ENCODE results near the gene TNFRSF25. TPM values are rescaled to one million over a fixed set of nuclear protein-coding genes. Genes with fewer than 3 reads are reported as not detected.
"Not testable (repeated sequence)": the region's sequence is repeated elsewhere in the genome, so short reads cannot be mapped to it uniquely, and the experiment has no call there.

The TNFRSF25 gene
- total RNA-seq, 1 donor, result 60.7 TPM

- H3K4me3 ChIP-seq (ENCODE audit: low read length), result no peak overlapping the region
- no peaks in the 10 kb centered on the region for H3K9me3 ChIP-seq (ENCODE audit: low read depth, low read length)
- H3K4me1 ChIP-seq (ENCODE audit: insufficient read depth, low read length), result no peaks in the 10 kb centered on the region
- peaks cover 4% of the 10 kb centered on the region for H3K27me3 ChIP-seq (ENCODE audit: insufficient read depth, low read length)
Measured at GRCh38 chr1:6496365-6496721, 30.4 kb upstream of the TNFRSF25 start.

GRCh38 chr1:6495540-6496364, 29.8 kb upstream of the TNFRSF25 start:
- H3K4me3 ChIP-seq (ENCODE audit: low read length), result no peak overlapping the region
- H3K27me3 ChIP-seq (ENCODE audit: insufficient read depth, low read length), result peaks cover 4% of the 10 kb centered on the region
- H3K9me3 ChIP-seq (ENCODE audit: low read depth, low read length), result no peaks in the 10 kb centered on the region
- H3K4me1 ChIP-seq (ENCODE audit: insufficient read depth, low read length), result peaks cover 5% of the 10 kb centered on the region

GRCh38 chr1:6495041-6495441, 29.1 kb upstream of the TNFRSF25 start:
- H3K27me3 ChIP-seq (ENCODE audit: insufficient read depth, low read length), result peaks cover 6% of the 10 kb centered on the region
- no peaks in the 10 kb centered on the region for H3K9me3 ChIP-seq (ENCODE audit: low read depth, low read length)
- no peak overlapping the region for H3K4me3 ChIP-seq (ENCODE audit: low read length)
- peaks cover 5% of the 10 kb centered on the region for H3K4me1 ChIP-seq (ENCODE audit: insufficient read depth, low read length)

- Histone ChIP-seq H3K9me3 (ENCODE audit: low read depth, low read length) (no peaks in the 10 kb centered on the region), H3K4me1 (ENCODE audit: insufficient read depth, low read length) (peaks cover 5% of the 10 kb centered on the region), H3K27me3 (ENCODE audit: insufficient read depth, low read length) (peaks cover 7% of the 10 kb centered on the region), H3K4me3 (ENCODE audit: low read length) (no peak overlapping the region)
Measured at GRCh38 chr1:6494627-6495026, 28.7 kb upstream of the TNFRSF25 start.

- H3K4me3 ChIP-seq (ENCODE audit: low read length); H3K4me1 ChIP-seq (ENCODE audit: insufficient read depth, low read length); H3K27me3 ChIP-seq (ENCODE audit: insufficient read depth, low read length); H3K9me3 ChIP-seq (ENCODE audit: low read depth, low read length): not testable (repeated sequence)
Measured at GRCh38 chr1:6493834-6494223, 27.9 kb upstream of the TNFRSF25 start.

- no peaks in the 10 kb centered on the region for H3K9me3 ChIP-seq (ENCODE audit: low read depth, low read length)
- H3K27me3 ChIP-seq (ENCODE audit: insufficient read depth, low read length), result peaks cover 2% of the 10 kb centered on the region
- peaks cover 5% of the 10 kb centered on the region for H3K4me1 ChIP-seq (ENCODE audit: insufficient read depth, low read length)
- H3K4me3 ChIP-seq (ENCODE audit: low read length), result no peak overlapping the region
Measured at GRCh38 chr1:6491966-6492365, 26.0 kb upstream of the TNFRSF25 start.

GRCh38 chr1:6491480-6491962, 25.5 kb upstream of the TNFRSF25 start, which contains the start of gene PLEKHG5:
PLEKHG5 (minus strand) TSS chr1:6491667; CDS start chr1:6477571, 14,096 bp downstream.
- Histone ChIP-seq H3K9me3 (ENCODE audit: low read depth, low read length) (no peaks in the 10 kb centered on the region), H3K27me3 (ENCODE audit: insufficient read depth, low read length) (peaks cover 2% of the 10 kb centered on the region), H3K4me1 (ENCODE audit: insufficient read depth, low read length) (peaks cover 5% of the 10 kb centered on the region), H3K4me3 (ENCODE audit: low read length) (peak within 1 kb of the TSS; percentile 30)

GRCh38 chr1:6491081-6491449, 25.1 kb upstream of the TNFRSF25 start:
- H3K27me3 ChIP-seq (ENCODE audit: insufficient read depth, low read length), result peaks cover 6% of the 10 kb centered on the region
- H3K9me3 ChIP-seq (ENCODE audit: low read depth, low read length), result no peaks in the 10 kb centered on the region
- H3K4me3 ChIP-seq (ENCODE audit: low read length), result peak overlapping the region; percentile 30
- H3K4me1 ChIP-seq (ENCODE audit: insufficient read depth, low read length), result peaks cover 10% of the 10 kb centered on the region

GRCh38 chr1:6490181-6491080, 24.5 kb upstream of the TNFRSF25 start:
- Histone ChIP-seq H3K4me1 (ENCODE audit: insufficient read depth, low read length) (peaks cover 10% of the 10 kb centered on the region), H3K4me3 (ENCODE audit: low read length) (peak overlapping the region; percentile 30)

GRCh38 chr1:6489799-6490180, 23.8 kb upstream of the TNFRSF25 start:
- Histone ChIP-seq H3K27me3 (ENCODE audit: insufficient read depth, low read length) (peaks cover 10% of the 10 kb centered on the region), H3K4me1 (ENCODE audit: insufficient read depth, low read length) (peaks cover 10% of the 10 kb centered on the region), H3K9me3 (ENCODE audit: low read depth, low read length) (no peaks in the 10 kb centered on the region), H3K4me3 (ENCODE audit: low read length) (peak overlapping the region; percentile 30)

More at GRCh38 chr1:6490181-6491080, 24.5 kb upstream of the TNFRSF25 start:
- Histone ChIP-seq H3K9me3 (ENCODE audit: low read depth, low read length) (no peaks in the 10 kb centered on the region), H3K27me3 (ENCODE audit: insufficient read depth, low read length) (peaks cover 8% of the 10 kb centered on the region)

GRCh38 chr1:6489383-6489765, 23.4 kb upstream of the TNFRSF25 start:
- Histone ChIP-seq H3K4me1 (ENCODE audit: insufficient read depth, low read length) (peaks cover 10% of the 10 kb centered on the region), H3K4me3 (ENCODE audit: low read length) (no peak overlapping the region), H3K9me3 (ENCODE audit: low read depth, low read length) (no peaks in the 10 kb centered on the region), H3K27me3 (ENCODE audit: insufficient read depth, low read length) (peaks cover 14% of the 10 kb centered on the region)

GRCh38 chr1:6488602-6489382, 22.8 kb upstream of the TNFRSF25 start:
- H3K9me3 ChIP-seq (ENCODE audit: low read depth, low read length), result no peaks in the 10 kb centered on the region
- no peak overlapping the region for H3K4me3 ChIP-seq (ENCODE audit: low read length)
- peaks cover 14% of the 10 kb centered on the region for H3K27me3 ChIP-seq (ENCODE audit: insufficient read depth, low read length)
- peaks cover 10% of the 10 kb centered on the region for H3K4me1 ChIP-seq (ENCODE audit: insufficient read depth, low read length)

GRCh38 chr1:6487804-6488484, 22.0 kb upstream of the TNFRSF25 start:
- H3K27me3 ChIP-seq (ENCODE audit: insufficient read depth, low read length), result peaks cover 16% of the 10 kb centered on the region
- H3K4me1 ChIP-seq (ENCODE audit: insufficient read depth, low read length), result peaks cover 10% of the 10 kb centered on the region
- no peaks in the 10 kb centered on the region for H3K9me3 ChIP-seq (ENCODE audit: low read depth, low read length)
- H3K4me3 ChIP-seq (ENCODE audit: low read length), result no peak overlapping the region

- Histone ChIP-seq H3K9me3 (ENCODE audit: low read depth, low read length) (no peaks in the 10 kb centered on the region), H3K4me3 (ENCODE audit: low read length) (no peak overlapping the region), H3K27me3 (ENCODE audit: insufficient read depth, low read length) (peaks cover 16% of the 10 kb centered on the region), H3K4me1 (ENCODE audit: insufficient read depth, low read length) (peaks cover 10% of the 10 kb centered on the region)
Measured at GRCh38 chr1:6486433-6487011, 20.5 kb upstream of the TNFRSF25 start.

Measured in mononuclear cell (primary cell).